ENCODE measurements around the gene TFB1M. TPM values are rescaled to one million over a fixed set of nuclear protein-coding genes. Genes with fewer than 3 reads are reported as not detected.

The TFB1M gene
- total RNA-seq: 9.4 and 12.0 TPM in 2 replicates

GRCh38 chr6:155314092-155314772, at the start of gene TFB1M:
TSS of gene TFB1M (minus strand) at chr6:155314484. CDS start at chr6:155314428, 56 bp downstream.

GRCh38 chr6:155263373-155264063, 50.8 kb downstream of the TFB1M start, which contains the start of gene CLDN20:
TSS of gene CLDN20 (plus strand) at chr6:155264013. CDS start at chr6:155275720, 11,707 bp downstream.

Other genes with a start within 250 kb of the TFB1M start
- not detected in 2 replicates for gene CLDN20, start 50.5 kb downstream of the TFB1M start, total RNA-seq
- not detected in 2 replicates for gene NOX3, start 141.4 kb upstream of the TFB1M start, total RNA-seq

All from placental epithelial cell (primary cell).